Measurements from ENCODE around the gene ATP6V1F.
"Not testable (repeated sequence)": the region's sequence is repeated elsewhere in the genome, so short reads cannot be mapped to it uniquely, and the experiment has no call there.

The ATP6V1F gene

DNA sequence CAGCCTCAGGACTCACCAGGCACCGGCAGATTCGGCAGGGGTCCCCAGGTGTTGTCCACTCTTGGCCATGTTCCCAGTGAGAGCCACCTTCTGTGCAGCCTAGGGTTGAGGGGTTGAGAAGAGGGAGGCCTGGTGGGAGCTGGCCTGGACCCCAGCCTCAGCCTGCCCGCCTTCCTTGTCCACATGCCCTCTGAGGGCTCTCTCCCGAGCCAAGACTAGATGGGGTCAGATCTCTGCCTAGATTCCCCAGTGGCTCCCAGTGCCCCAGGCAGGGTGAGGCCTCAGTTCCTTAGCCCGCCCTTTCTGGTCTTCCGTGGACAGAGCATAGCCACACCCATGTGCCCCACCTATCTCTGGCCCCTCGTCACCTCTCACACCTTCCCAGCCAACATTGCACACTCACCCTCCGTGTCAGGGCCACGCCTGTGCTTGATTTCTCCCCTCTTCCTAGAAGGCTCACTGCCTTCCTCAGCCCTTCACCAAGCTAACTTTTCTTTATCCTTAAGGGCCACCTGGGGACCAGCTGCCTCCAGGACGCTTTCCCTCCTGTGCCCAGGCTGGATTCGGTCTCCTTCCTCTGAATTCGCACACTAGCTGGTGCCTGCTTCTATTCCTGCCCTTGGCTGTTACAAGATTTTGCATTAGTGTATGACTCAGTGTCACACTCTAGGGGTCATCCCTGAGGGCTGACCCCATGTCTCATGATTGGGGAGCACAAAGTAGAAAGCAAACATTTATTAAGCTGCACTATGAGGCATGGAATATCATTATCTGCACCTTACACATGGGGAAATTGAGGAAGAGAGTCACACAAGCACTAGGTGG lies 40.3 kb downstream of the ATP6V1F start:
- Mint-ChIP-seq H3K27ac (no peak overlapping the region), H3K27me3 (ENCODE audit: low read depth) (peaks cover 17% of the 10 kb centered on the region)

DNA sequence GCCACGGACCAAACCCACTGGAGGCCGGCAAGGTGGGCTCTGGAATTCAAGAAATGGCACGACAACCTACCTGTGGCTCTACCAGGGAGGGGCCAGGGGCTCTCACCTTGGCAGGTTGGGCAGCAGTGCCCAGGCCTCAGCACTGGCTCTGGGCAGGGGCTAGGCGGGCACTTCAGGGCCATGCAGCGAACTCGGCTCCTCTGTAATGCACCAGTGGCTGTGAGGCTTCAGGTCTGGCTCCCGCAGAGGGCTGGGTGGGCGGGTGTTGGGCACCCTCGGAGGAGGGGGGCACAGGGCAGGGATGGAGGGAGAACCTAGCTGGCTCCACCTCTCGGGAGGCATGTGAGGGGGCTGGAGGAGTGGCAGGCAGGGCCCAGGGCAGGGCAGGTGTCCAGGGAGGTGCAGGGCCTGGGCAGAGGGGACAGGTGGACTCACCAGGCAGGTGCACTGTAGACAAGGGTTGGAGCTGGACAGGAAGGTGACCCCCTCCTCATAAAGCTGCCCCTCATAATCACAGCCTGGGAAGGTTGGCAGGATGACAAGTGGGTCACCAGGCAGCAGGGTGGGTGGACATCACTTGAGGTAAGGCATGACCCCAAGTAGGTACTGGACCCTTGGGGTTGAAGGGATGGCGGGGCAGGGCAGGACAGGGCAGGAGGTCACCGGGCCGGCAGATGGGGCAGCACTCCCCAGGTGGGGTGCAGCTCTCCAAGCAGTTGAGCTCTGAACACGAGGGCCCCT lies 41.1 kb downstream of the ATP6V1F start:
- no peaks in the 10 kb centered on the region for H3K4me1 Mint-ChIP-seq (ENCODE audit: low read depth)
- H3K27me3 Mint-ChIP-seq (ENCODE audit: low read depth), result peaks cover 18% of the 10 kb centered on the region
- no peaks in the 10 kb centered on the region for H3K9me3 Mint-ChIP-seq
- H3K36me3 Mint-ChIP-seq (ENCODE audit: low read depth), result no peaks in the 10 kb centered on the region
- no peak overlapping the region for H3K27ac Mint-ChIP-seq
- no peak overlapping the region for H3K4me3 Mint-ChIP-seq

More for the DNA sequence above, 40.3 kb downstream of the ATP6V1F start:
- Mint-ChIP-seq H3K36me3 (ENCODE audit: low read depth) (peaks cover 2% of the 10 kb centered on the region), H3K9me3 (peaks cover 4% of the 10 kb centered on the region), H3K4me1 (ENCODE audit: low read depth) (no peaks in the 10 kb centered on the region), H3K4me3 (no peak overlapping the region)

DNA sequence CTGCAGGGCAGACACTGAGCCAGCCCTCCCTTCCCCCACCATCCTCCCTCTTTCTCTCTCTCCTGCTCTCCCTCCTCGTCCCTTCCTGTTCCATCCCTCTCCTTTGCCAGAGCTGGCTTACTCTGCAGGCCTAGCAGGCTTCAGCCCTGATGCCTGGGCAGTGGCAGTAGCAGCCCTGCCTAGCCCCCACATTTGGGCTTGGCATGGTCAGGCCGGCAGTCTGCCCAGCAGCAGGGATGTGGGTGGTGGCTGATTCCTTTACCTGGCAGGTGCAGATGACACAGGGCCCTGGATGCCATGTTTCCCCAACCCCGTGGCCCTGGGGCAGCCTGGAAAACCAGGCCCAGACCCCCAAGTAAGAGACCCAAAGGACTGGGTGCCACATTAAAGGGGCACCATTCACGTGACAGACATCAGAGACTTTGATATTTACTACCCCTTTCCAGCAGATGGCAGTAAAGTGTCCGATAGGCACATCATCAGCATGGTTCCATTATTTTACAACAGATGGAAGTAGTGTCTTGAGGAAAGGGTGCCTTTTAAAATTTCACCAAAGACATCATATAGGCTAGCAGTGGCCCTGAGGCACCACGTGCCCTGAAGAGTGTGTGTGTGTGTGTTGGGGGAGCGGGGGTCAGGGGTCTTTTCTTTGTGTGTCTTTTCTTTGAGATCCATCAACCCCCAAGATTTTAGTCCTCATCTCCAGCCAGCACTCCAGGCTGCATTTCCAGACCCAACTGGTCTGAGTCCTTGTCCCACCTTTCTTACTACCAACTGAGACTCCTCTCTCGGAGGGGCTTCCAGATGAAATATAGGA lies 41.9 kb downstream of the ATP6V1F start:
- Mint-ChIP-seq H3K36me3 (ENCODE audit: low read depth) (no peaks in the 10 kb centered on the region), H3K9me3 (no peaks in the 10 kb centered on the region), H3K4me1 (ENCODE audit: low read depth) (no peaks in the 10 kb centered on the region), H3K4me3 (no peak overlapping the region), H3K27ac (no peak overlapping the region), H3K27me3 (ENCODE audit: low read depth) (peaks cover 26% of the 10 kb centered on the region)

DNA sequence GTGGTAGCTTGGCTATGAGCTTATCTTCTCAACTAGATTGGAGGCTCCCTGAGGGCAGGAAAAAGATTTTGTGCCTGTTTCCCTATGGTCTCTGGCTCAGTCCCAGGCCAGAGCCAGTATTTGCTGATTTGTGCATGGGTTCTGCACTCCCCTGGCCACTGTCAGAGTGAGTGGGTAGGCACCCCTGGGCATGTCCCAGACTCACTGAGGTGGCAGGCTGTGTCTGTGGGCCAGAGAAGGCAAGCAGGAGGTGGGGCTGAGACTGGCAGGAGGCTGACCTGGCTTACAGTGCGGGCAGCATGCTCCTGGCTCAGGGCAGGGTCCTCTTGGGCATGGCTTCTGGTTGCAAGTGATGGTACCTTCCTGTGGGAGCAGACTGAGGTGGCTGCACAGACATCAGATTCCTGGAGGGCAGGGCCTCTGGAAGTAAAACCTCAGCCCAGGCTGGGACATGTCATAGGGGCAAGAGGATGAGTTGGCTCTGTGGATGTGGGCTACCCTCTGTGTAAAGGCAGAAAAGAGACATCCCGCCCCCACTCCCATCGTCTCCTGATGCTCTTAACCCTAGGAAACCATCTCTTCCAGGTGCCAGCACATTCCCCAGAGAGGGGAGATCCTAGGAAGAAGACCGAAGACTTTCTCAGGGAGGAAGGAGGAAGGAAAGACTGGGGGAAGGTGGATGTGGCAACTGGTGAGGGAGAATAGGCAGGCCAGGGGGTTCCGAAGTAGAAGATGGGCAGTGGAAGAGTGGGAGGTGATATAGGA lies 43.5 kb downstream of the ATP6V1F start:
- Mint-ChIP-seq H3K36me3 (ENCODE audit: low read depth) (no peaks in the 10 kb centered on the region), H3K9me3 (no peaks in the 10 kb centered on the region), H3K27ac (no peak overlapping the region), H3K4me3 (no peak overlapping the region), H3K4me1 (ENCODE audit: low read depth) (no peaks in the 10 kb centered on the region), H3K27me3 (ENCODE audit: low read depth) (peaks cover 38% of the 10 kb centered on the region)

DNA sequence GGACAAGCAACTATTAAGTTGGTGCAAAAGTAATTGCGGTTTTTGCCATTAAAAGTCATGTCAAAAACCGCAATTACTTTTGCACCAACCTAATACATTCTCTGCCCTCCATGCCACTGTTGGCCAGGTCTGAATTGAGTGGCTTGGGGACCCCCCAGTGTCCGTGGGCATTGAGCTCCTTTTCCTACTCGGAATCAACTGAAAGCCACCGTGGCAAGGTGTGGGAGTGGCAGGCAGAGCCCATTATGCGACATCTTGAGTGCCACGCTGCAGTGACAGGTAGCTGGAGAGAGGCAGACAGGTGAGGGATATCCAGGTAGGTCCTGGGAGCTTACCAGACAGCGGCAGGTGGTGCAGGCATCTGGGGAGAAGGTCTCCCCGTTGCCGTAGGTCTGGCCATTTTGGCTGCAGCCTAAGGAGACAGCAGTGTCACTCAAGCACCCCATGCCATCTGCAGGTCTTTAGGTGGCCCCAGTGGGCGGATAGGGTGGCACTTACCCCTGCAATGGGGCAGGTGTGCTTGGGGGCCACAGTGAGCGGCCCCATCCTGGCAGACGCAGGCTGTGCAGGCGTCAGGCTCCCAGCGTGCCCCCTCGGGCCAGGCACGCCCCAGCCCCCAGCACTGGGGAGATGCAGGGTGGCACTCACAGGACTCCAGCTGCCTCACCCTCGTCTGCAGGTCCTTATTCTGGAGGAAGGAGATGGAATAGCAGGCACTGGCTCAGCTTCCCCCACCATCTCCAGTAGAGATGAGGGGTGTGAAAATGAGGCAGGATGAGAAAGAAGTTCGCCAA lies 44.3 kb downstream of the ATP6V1F start:
- no peak overlapping the region for H3K4me3 Mint-ChIP-seq
- H3K9me3 Mint-ChIP-seq, result no peaks in the 10 kb centered on the region
- H3K4me1 Mint-ChIP-seq (ENCODE audit: low read depth), result no peaks in the 10 kb centered on the region
- no peaks in the 10 kb centered on the region for H3K36me3 Mint-ChIP-seq (ENCODE audit: low read depth)
- no peak overlapping the region for H3K27ac Mint-ChIP-seq
- H3K27me3 Mint-ChIP-seq (ENCODE audit: low read depth), result peaks cover 43% of the 10 kb centered on the region

DNA sequence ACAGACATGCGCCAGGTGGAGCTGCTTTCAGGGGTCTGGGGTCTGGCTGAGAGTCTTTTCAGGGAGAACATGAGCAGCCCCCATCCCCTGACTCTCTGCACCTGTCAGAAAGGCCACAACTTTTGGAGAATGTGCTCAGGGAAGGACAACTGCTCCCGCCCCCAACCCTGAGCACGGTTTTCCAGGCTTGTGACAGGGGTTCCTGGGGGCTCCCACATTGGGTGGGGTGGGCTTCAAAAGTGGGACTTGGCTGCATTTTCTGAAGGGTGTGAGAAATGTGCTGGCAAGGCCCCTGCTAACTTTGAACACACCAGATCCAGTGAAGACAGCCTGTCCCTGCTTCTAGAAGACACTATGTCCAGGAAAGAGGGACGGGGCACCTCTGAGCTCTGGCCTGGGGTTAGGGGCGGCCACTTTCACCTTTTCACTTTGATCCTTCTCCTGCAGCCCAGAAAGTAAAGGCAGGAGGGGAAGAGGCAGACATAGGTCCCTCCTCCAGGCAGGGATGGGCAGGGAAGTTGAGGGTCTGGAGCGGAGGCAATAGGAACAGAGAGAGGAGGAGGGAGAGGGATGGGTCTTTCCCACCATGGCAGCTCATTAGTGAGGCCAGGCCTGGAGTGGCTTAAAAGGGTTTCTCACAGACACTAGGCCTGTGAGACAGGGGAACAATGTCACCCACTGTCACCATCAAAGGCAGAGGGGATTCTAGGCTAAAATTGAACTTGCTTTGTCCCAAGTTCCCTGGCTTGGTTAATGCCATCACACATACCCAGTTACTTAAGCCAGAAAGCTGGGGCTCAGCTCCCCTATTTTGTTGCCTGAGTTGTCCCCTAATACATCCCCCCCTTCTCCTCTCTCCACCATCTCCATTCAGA lies 46.3 kb downstream of the ATP6V1F start:
- H3K27ac Mint-ChIP-seq, result no peak overlapping the region
- peaks cover 50% of the 10 kb centered on the region for H3K27me3 Mint-ChIP-seq (ENCODE audit: low read depth)

DNA sequence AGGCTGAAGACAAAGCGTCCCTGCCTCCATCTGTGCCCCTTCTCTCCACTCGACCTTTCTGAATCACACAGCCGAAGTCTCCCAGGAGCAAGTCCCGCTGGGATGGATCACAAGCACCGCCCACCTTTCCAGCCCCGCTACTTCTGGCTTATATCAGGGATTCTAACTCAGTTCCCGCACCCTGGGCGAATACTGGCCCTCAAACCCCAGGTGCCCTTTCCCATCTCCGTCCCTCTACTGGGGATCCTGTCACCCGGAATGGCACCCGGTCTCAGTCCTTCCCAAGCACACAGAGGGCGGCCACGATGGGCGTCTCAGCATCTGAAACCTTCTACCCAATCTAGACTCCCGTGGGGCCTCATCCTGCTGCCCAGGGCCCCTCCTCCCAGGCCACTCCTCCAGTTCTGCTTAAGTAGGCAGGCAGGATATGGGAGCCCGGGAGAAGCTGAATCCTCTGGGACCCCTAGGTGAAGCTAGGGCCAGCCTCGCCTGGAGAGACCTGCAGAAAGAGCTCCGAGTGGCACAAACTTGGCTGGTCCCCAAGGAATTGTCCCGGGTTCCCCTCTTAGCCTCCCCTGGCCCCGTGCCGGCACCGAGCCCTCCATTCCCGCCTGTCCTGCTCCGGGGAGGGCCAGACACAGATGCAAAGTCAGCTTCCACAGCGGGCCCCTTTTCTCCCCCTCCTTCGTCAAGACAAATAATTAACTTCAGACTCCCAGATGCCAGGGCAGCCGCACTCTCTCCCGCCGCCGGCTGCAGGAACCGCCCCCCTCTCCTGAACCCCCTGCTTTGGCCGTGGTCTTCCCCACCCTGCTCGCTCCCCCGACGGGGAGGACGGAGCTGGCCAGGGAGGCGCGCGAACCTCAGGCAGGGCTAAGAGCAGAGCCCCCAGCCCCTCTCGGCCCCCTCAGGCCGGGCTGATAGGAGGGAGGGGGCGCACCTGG lies 47.2 kb downstream of the ATP6V1F start:
- H3K27ac Mint-ChIP-seq, result no peak overlapping the region

More for the DNA sequence above, 46.3 kb downstream of the ATP6V1F start:
- Mint-ChIP-seq H3K9me3 (no peaks in the 10 kb centered on the region), H3K4me3 (no peak overlapping the region), H3K4me1 (ENCODE audit: low read depth) (no peaks in the 10 kb centered on the region), H3K36me3 (ENCODE audit: low read depth) (no peaks in the 10 kb centered on the region)

DNA sequence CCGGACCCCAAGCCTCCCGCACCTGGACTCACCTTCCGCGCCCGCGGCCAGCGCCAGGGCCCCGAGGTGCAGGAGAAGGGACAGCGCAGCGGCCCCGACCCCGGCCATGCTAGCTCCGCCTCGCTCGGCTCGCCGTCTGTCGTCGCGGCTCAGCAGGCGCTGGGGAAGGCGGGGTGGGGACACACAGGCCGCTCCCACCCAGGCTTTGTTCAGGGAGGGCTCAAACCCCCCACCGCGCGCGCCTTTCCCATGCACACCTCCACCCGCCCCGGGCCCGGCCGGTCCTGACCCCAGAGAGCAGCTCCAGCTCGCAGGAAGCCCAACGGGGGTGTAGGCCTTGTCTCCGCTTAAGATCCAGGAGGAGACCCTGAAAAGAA lies 47.9 kb downstream of the ATP6V1F start, which contains the start of gene KCP:
Gene KCP, minus strand, starts transcription at position 141 of the 377 bp plus-strand sequence. Its CDS starts 33 bp downstream, at position 108.
- Mint-ChIP-seq H3K36me3 (ENCODE audit: low read depth) (no peaks in the 10 kb centered on the region), H3K9me3 (no peaks in the 10 kb centered on the region), H3K27ac (no peak within 1 kb of the TSS), H3K27me3 (ENCODE audit: low read depth) (peaks cover 59% of the 10 kb centered on the region), H3K4me1 (ENCODE audit: low read depth) (peaks cover 4% of the 10 kb centered on the region), H3K4me3 (no peak within 1 kb of the TSS)

More for the DNA sequence above, 47.2 kb downstream of the ATP6V1F start:
- peaks cover 2% of the 10 kb centered on the region for H3K4me1 Mint-ChIP-seq (ENCODE audit: low read depth)
- H3K4me3 Mint-ChIP-seq, result no peak overlapping the region
- no peaks in the 10 kb centered on the region for H3K36me3 Mint-ChIP-seq (ENCODE audit: low read depth)
- H3K9me3 Mint-ChIP-seq, result no peaks in the 10 kb centered on the region
- peaks cover 55% of the 10 kb centered on the region for H3K27me3 Mint-ChIP-seq (ENCODE audit: low read depth)

DNA sequence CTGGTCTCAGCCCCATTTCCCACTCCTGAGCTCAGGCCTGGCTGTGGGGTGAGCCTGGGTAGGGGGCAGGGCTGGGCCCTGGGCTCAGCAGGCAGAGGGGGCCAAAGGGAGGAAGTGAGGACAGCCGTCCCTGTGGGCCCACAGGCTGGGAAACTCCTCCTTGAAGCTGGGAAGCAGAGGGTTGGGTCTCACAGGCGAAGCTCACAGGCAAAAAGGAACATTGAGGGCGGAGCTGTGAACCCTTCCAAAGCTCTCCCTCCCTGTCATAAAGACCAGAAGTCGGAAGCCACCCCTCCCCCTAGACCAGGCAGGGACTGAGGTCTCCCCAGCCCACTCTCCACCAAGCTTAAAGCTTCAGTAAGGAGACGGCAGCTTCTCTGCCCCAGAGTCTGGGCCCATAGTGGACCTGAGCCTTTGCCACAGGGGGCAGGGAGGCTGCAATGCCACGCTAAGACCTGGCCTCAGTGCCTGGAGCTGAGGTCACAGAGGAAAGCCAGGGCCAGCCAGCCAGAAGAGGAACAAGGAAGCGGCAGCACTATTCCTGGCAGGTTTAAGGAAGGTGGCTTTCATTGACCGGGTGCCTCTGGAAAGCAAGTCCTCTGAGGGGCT lies 48.9 kb downstream of the ATP6V1F start:
- Mint-ChIP-seq H3K36me3 (ENCODE audit: low read depth) (no peaks in the 10 kb centered on the region), H3K4me1 (ENCODE audit: low read depth) (peaks cover 4% of the 10 kb centered on the region), H3K27me3 (ENCODE audit: low read depth) (peaks cover 60% of the 10 kb centered on the region), H3K4me3 (no peak overlapping the region), H3K9me3 (no peaks in the 10 kb centered on the region), H3K27ac (no peak overlapping the region)

DNA sequence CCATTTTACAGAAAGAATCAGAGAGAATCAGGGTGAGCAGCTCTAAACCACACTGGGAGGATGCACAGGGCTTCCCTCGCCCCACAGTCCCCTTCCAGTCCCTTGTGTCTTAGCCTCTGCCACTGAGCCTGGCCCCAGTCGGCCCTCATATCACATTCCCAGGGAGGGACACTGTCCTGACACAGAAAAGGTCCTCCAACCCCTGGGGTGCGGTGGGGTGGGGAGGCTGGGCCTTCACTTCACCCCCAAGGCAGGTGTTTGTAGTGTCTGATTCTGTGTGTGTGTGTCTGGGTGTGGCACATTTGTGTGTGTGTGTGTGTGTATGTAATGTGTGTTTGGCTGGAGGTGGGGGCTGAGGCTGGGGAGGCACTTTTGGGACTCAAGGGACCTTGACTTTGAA lies 49.6 kb downstream of the ATP6V1F start:
- Mint-ChIP-seq H3K4me3 (no peak overlapping the region), H3K4me1 (ENCODE audit: low read depth) (peaks cover 4% of the 10 kb centered on the region), H3K9me3 (no peaks in the 10 kb centered on the region), H3K27ac (no peak overlapping the region), H3K36me3 (ENCODE audit: low read depth) (no peaks in the 10 kb centered on the region), H3K27me3 (ENCODE audit: low read depth) (peaks cover 67% of the 10 kb centered on the region)

DNA sequence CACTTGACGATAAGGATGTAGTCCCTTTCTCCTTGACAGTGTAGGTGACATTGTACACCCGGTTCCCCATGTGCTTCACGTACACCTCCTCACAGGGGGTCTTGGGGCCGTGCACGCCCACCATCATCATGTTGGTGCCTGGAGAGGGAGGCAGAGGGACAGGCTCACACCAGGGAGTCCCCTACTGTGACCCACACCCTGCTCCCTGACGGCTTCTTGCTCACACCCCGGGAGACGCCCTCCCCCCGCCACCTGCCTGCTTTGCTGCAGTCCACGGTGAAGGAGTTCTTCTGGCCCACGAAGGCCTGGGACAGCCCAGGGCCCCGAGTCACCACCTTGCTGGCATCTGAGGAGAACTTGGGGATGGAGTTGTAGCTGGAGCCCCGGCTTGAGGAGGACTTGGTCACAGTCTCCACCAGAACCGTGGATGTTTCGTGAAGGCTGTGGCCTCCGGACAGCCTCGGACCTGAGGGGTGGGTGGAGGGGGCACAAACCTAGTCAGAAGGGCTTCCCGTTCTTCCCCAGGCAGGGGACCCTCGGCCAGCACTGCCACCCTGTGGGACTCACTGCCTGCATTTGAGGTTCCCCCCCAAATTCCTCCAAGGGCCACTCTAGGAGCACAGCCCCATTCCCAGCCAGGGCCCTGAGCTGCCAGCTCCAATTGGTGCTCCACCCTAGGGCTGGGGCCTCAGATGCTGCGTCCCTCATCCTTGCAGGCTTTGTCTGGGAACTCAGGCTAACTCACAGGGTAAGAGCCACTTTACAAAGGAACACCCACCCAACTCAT lies 50.2 kb downstream of the ATP6V1F start:
- not testable (repeated sequence) for H3K36me3 Mint-ChIP-seq (ENCODE audit: low read depth); H3K4me1 Mint-ChIP-seq (ENCODE audit: low read depth); H3K4me3 Mint-ChIP-seq; H3K27ac Mint-ChIP-seq; H3K9me3 Mint-ChIP-seq
- H3K27me3 Mint-ChIP-seq (ENCODE audit: low read depth), result peaks cover 65% of the 10 kb centered on the region
